Measurements from ENCODE around the gene SLC26A9. TPM values are rescaled to one million over a fixed set of nuclear protein-coding genes. Genes with fewer than 3 reads are reported as not detected.

Gene SLC26A9
- total and polyA plus RNA-seq, 2 donors (not counting 3 experiments of a cell fraction or from before 2014, with no cell fraction given) = 0.10 to 0.20 TPM

DNA sequence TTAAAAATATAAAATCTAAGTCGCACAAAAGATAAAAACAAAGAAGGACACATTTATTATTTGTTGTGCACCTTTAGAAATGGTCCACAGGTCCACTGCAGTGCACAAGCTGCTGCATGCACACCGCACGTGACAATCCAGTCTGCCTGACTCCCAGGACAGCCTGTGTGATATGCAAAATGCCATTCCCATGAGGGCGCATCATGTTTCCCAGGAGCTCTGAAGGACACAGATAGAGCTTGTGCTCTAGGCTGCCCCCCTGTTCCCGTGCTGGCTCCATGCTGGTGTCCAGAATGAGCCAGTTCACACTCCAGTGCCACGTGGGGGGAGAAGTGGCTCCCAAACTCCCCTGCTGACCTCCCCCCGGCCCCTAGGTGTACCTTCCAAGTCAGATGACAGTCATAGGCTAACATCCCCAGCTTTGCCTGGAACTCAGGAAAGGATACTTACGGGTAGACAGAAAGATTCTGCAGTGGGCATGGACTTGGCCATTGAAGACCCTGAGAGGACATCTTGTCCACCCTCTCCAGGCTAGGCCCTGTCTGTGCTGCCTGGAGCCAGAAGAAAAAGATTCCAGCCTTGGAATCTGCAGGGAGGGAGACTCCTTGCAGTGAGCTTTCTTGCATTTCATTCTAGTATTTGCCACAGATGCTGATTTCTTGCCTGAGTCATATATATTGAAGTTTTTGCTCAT lies 33.6 kb upstream of the SLC26A9 start:
- H3K27ac ChIP-seq (ENCODE audit: insufficient read depth, low read depth, low read length) = no peak overlapping the region
- no peaks in the 10 kb centered on the region for H3K9me3 ChIP-seq (replicated peaks; ENCODE audit: control insufficient read depth, insufficient read depth, low read length)
- no peak overlapping the region for H3K9ac ChIP-seq (replicated peaks; ENCODE audit: extremely low read depth, insufficient read depth, low read length)
- H4K20me1 ChIP-seq (replicated peaks; ENCODE audit: control insufficient read depth, extremely low read depth, insufficient read depth, low read length) = no peaks in the 10 kb centered on the region
- peaks cover 5% of the 10 kb centered on the region for H3K4me1 ChIP-seq (ENCODE audit: control insufficient read depth, extremely low read depth, insufficient read depth, low read length)
- no peaks in the 10 kb centered on the region for H3K27me3 ChIP-seq (ENCODE audit: control insufficient read depth in 2 of 2, insufficient read depth in 2 of 2, low read length in 2 of 2)
- H3K4me3 ChIP-seq (replicated peaks in 1 of 3; ENCODE audit: insufficient read depth in 1 of 3, low read depth in 1 of 3, low read length in 3 of 3) = no peak overlapping the region
- H3K4me2 ChIP-seq (ENCODE audit: insufficient read depth, low read length) = no peak overlapping the region
- no TSS peak for BruUV-seq (replicated peaks)
- H2AFZ ChIP-seq (ENCODE audit: low read depth, low read length) = no peak overlapping the region
- ChIA-PET CTCF (interaction anchor here (0.6 to 12.0 kb wide), 83 partner anchors 10 to 448 kb away, joined by 3 to 1606 read pairs (median 5); partner anchors contain the start of genes PM20D1, RAB29, RAB7B and SLC26A9), POLR2A (interaction anchor here (0.9 to 1.0 kb wide), 2 partner anchors 57 to 58 kb away, joined by 4 to 7 read pairs; no protein-coding TSS in a partner anchor)
- DNase-seq (ENCODE audit: low read depth, low spot score) = no peak
- no peaks in the 10 kb centered on the region for H3K36me3 ChIP-seq (ENCODE audit: control insufficient read depth in 2 of 2, extremely low read depth in 1 of 2, insufficient read depth in 2 of 2, low read length in 2 of 2)
- dilution Hi-C loops (cut with MboI; ENCODE audit: extremely low pct_ligation_motif_present, low sequenced_read_pairs) (loop anchor here (25.0 kb wide), 1 partner anchor 135 kb away; the partner anchor contains the start of gene AVPR1B), intact Hi-C loops (cut with micrococcal nuclease) (loop anchor here (1.0 kb wide), 3 partner anchors 58 to 318 kb away; no protein-coding TSS in a partner anchor)
- H3K9me1 ChIP-seq (replicated peaks; ENCODE audit: control insufficient read depth, extremely low read depth, insufficient read depth, low read length) = no peaks in the 10 kb centered on the region
- TF ChIP-seq, protein P1, sequence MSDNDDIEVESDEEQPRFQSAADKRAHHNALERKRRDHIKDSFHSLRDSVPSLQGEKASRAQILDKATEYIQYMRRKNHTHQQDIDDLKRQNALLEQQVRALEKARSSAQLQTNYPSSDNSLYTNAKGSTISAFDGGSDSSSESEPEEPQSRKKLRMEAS (IDR thresholded peaks at IDR 0.05; ENCODE audit: insufficient read depth, insufficient read length) = no peak
- TF ChIP-seq JUN (IDR thresholded peaks at IDR 0.05; ENCODE audit: borderline replicate concordance, insufficient read depth, insufficient read length, low read depth) (no peak), POLR2AphosphoS5 (IDR thresholded peaks at IDR 0.05; ENCODE audit: insufficient read depth, low read depth, low read length) (no peak), MYC (IDR thresholded peaks at IDR 0.05; ENCODE audit: low read depth, low read length) (no peak), EZH2 (IDR thresholded peaks at IDR 0.05; ENCODE audit: borderline replicate concordance, low read depth, low read length, severe bottlenecking) (no peak), GATA2 (IDR thresholded peaks at IDR 0.05; ENCODE audit: insufficient read depth, insufficient read length, low read depth, low read length) (no peak), POLR2A (IDR thresholded peaks at IDR 0.05; ENCODE audit: low read depth, low read length) (no peak), FOS (IDR thresholded peaks at IDR 0.05; ENCODE audit: borderline replicate concordance, insufficient read depth, low read length) (no peak)
- TF ChIP-seq, protein P2, sequence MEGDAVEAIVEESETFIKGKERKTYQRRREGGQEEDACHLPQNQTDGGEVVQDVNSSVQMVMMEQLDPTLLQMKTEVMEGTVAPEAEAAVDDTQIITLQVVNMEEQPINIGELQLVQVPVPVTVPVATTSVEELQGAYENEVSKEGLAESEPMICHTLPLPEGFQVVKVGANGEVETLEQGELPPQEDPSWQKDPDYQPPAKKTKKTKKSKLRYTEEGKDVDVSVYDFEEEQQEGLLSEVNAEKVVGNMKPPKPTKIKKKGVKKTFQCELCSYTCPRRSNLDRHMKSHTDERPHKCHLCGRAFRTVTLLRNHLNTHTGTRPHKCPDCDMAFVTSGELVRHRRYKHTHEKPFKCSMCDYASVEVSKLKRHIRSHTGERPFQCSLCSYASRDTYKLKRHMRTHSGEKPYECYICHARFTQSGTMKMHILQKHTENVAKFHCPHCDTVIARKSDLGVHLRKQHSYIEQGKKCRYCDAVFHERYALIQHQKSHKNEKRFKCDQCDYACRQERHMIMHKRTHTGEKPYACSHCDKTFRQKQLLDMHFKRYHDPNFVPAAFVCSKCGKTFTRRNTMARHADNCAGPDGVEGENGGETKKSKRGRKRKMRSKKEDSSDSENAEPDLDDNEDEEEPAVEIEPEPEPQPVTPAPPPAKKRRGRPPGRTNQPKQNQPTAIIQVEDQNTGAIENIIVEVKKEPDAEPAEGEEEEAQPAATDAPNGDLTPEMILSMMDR (IDR thresholded peaks at IDR 0.05; ENCODE audit: extremely low read depth in 1 of 2, insufficient read depth in 1 of 2, low read depth in 1 of 2, low read length in 2 of 2) = no peak
- no peak for FAIRE-seq
- H3K79me2 ChIP-seq (ENCODE audit: control insufficient read depth, insufficient read depth, low read length) = no peaks in the 10 kb centered on the region
